Activated T-cell treated with anti-CD3 and anti-CD28 coated beads for 48 hours (primary cell): ENCODE measurements around the gene TBCB.

Experiments
- DNase-seq: peaks from one replicate; pipeline ENCODE4 v3.0.0-alpha.2; 2020; ENCODE audit warnings: low read depth

The TBCB gene

GRCh38 chr19:36136964-36137686 is 21.9 kb downstream of the TBCB start:
- DNase-seq, result no peak

GRCh38 chr19:36139120-36139472 is 23.8 kb downstream of the TBCB start:
- DNase-seq, result no peak

GRCh38 chr19:36139473-36140303 is 24.4 kb downstream of the TBCB start, which contains the start of gene CAPNS1:
TSS of gene CAPNS1 (plus strand) at chr19:36140066. CDS start at chr19:36141012, 946 bp downstream.
- DNase-seq, result peak; percentile 95

GRCh38 chr19:36140304-36141038 is 25.2 kb downstream of the TBCB start:
- peak; percentile 48 for DNase-seq

- peak; percentile 90 for DNase-seq
These were observed 26.0 kb downstream of the TBCB start for GRCh38 chr19:36141039-36141927.

GRCh38 chr19:36142046-36142445 is 26.8 kb downstream of the TBCB start:
- no peak for DNase-seq

GRCh38 chr19:36142496-36142895 is 27.2 kb downstream of the TBCB start:
- DNase-seq, result no peak

- DNase-seq, result no peak
These were observed 29.4 kb downstream of the TBCB start for GRCh38 chr19:36144624-36145023.

GRCh38 chr19:36149673-36150406 is 34.6 kb downstream of the TBCB start:
- no peak for DNase-seq

- DNase-seq, result no peak
These were observed 35.3 kb downstream of the TBCB start for GRCh38 chr19:36150586-36150985.

- no peak for DNase-seq
These were observed 36.1 kb downstream of the TBCB start for GRCh38 chr19:36151144-36152018.

GRCh38 chr19:36152019-36152351 is 36.7 kb downstream of the TBCB start:
- DNase-seq, result no peak

GRCh38 chr19:36152352-36153091 is 37.3 kb downstream of the TBCB start, which contains the start of gene COX7A1:
TSS of gene COX7A1 (minus strand) at chr19:36152447. CDS start at chr19:36152407, 40 bp downstream.
- no peak for DNase-seq

GRCh38 chr19:36153126-36153525 is 37.9 kb downstream of the TBCB start:
- DNase-seq, result no peak

GRCh38 chr19:36160821-36161596 is 45.7 kb downstream of the TBCB start:
- DNase-seq, result no peak

- DNase-seq, result no peak
These were observed 48.5 kb downstream of the TBCB start for GRCh38 chr19:36163813-36164212.

- no peak for DNase-seq
These were observed 54.0 kb downstream of the TBCB start for GRCh38 chr19:36169084-36169760.

GRCh38 chr19:36172852-36173251 is 57.6 kb downstream of the TBCB start:
- no peak for DNase-seq
